Smooth muscle cell (in vitro differentiated cells): ENCODE measurements around the gene CDT1. TPM values are rescaled to one million over a fixed set of nuclear protein-coding genes. Genes with fewer than 3 reads are reported as not detected.
"Not testable (repeated sequence)": the region's sequence is repeated elsewhere in the genome, so short reads cannot be mapped to it uniquely, and the experiment has no call there.

ENCODE experiments used
- DNase-seq: peaks from one replicate; lab custom pipeline; 2025; ENCODE audit not compliant: unreplicated experiment; lab: John Stamatoyannopoulos, UW
- H2AFZ ChIP-seq: fragments of 200-600 bp; sonication (generic); 2 replicates; pipeline ENCODE4 v1.6.0; 2016; ENCODE audit warnings: antibody characterized with exemption, low read depth, mild to moderate bottlenecking
- H3F3A ChIP-seq: fragments of 200-600 bp; sonication (generic); 2 replicates; pipeline ENCODE4 v1.6.0; 2017; ENCODE audit warnings: antibody characterized with exemption, low read depth
- H3K27ac ChIP-seq: fragments of 200-600 bp; sonication (generic); 2 replicates; pipeline ENCODE4 v1.5.1; 2016; ENCODE audit warnings: low read depth, mild to moderate bottlenecking
- H3K27me3 ChIP-seq: fragments of 200-600 bp; sonication (generic); 2 replicates; pipeline ENCODE4 v1.6.1; 2016; ENCODE audit warnings: low read depth, mild to moderate bottlenecking
- H3K36me3 ChIP-seq: fragments of 200-600 bp; sonication (generic); 2 replicates; pipeline ENCODE4 v1.5.1; 2016; ENCODE audit warnings: low read depth
- H3K4me1 ChIP-seq: fragments of 200-600 bp; sonication (generic); 2 replicates; pipeline ENCODE4 v1.5.1; 2016; ENCODE audit warnings: low read depth
- H3K4me2 ChIP-seq: fragments of 200-600 bp; sonication (generic); 2 replicates; pipeline ENCODE4 v1.6.0; 2016; ENCODE audit warnings: mild to moderate bottlenecking
- H3K4me3 ChIP-seq: fragments of 200-600 bp; sonication (generic); 2 replicates; pipeline ENCODE4 v1.5.1; 2016; ENCODE audit warnings: mild to moderate bottlenecking
- H3K79me2 ChIP-seq: fragments of 200-600 bp; sonication (generic); 2 replicates; pipeline ENCODE4 v1.6.0; 2016; ENCODE audit warnings: low read depth, mild to moderate bottlenecking
- H3K9ac ChIP-seq: fragments of 200-600 bp; sonication (generic); 2 replicates; pipeline ENCODE4 v1.6.0; 2016; ENCODE audit warnings: low read depth
- H3K9me3 ChIP-seq: fragments of 200-600 bp; sonication (generic); replicated peaks from 2 replicates; pipeline ENCODE4 v1.5.1; 2016; ENCODE audit warnings: low read depth
- H4K20me1 ChIP-seq: fragments of 200-600 bp; sonication (generic); 2 replicates; pipeline ENCODE4 v1.6.0; 2016; ENCODE audit warnings: low read depth
- WGBS: methylation state at CpG from one replicate; pipeline ENCODE4 v1.1.7; 2016; ENCODE audit warnings: low lambda C conversion rate; 5-methylcytosine and 5-hydroxymethylcytosine counted together
- polyA plus RNA-seq: library from polyadenylated mRNA; unstranded; fragments of >200 nt; fragmentation: Nextera tagmentation; extraction: Ambion mirVana; gene quantifications from 2 replicates; pipeline ENCODE4 v1.2.1, GENCODE V29; 2016
- total RNA-seq: library from RNA; depleted of rRNA; stranded (reverse); fragments of >200 nt; gene quantifications from 2 replicates; pipeline ENCODE4 v1.2.3, GENCODE V29; 2014
- TF ChIP-seq, protein P1 (sequence below): fragments of 200-600 bp; sonication (generic); IDR thresholded peaks from 2 replicates; pipeline ENCODE4 v1.5.1; 2017; ENCODE audit warnings: borderline replicate concordance, mild to moderate bottlenecking, antibody characterized with exemption; ENCODE audit not compliant: insufficient read depth, poor library complexity, severe bottlenecking

CDT1 gene
- total and polyA plus RNA-seq, 2 experiments from 2014 or later: 5.3 to 13.3 TPM

DNA sequence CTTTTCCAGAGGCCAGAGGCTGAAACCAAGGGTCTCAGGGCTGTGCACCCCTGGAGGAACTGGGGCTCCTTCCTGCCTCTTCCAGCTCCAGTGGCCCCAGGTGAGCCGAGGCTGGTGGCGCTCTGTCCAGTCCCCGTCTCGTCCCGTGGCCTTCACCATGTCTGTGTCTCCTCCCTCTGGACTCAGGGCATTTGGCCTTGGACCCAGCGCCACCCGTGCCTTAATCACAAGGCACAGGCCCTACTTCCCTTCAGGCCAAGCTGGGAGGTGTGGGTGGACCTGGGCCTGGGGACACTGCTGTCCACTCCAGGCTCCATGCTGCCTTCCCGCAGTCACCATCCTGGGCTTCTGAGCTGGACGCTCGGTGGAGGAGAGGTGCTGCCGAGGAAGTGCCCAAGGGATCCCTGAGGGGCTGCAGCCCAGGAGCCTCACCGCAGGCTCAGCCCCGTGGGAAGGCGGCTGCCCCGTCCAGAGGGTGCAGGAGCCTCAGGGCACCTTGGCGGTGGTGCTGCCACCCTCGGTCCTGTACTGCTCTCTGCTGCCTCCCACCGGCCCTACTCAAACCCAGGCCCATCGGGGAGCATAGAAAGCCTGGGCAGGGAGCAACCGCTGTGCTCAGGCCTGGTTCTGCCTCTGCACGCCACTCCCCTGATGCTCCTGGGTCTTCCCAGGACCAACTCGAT, 17.7 kb downstream of the CDT1 start:
- no peaks in the 10 kb centered on the region for H3K36me3 ChIP-seq
- WGBS: 93% methylated on average over 22 of the region's 22 CpGs

DNA sequence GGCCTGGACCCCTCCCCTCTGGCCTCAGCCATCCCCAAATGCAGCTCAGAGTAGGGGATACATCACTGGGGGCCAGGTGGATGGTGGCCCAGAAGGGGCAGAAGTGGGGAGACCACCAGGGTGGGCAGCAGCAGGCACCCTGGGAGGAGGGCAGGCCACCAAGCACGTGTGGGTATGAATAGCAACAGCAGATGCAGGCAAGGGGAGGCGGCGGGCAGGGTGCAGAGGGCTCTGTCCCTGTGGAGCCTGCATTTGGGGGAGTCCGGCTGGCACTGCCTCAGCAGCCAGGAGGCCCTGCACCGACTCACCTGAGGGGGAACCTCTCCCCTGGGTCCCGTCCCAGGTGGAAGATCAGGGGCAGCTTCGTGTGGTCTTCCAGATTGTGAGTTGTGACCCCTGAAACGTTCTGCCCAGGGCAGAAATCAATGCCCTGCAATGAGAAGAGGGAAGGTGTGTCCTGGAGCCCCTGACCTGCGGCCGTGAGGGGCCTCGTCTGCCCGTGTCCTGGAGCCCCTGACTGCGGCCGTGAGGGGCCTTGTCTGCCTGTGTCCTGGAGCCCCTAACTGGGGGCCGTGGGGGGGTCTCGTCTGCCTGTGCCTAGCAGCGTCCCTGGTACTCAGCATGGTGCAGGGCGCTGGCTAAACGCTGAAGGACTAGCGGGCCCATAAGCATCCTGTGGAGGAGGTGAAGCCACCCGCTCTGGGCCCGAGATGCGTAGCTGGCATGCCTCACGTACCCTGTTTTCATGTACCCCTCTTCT, 18.9 kb downstream of the CDT1 start:
- WGBS: 97% methylated on average over 23 of the region's 24 CpGs
- no peak overlapping the region for H3K9ac ChIP-seq

More for the DNA sequence above, 17.7 kb downstream of the CDT1 start:
- Histone ChIP-seq H3F3A (no peaks in the 10 kb centered on the region), H3K4me2 (no peak overlapping the region), H3K27me3 (no peaks in the 10 kb centered on the region), H3K9ac (no peak overlapping the region), H2AFZ (no peak overlapping the region), H3K9me3 (no peaks in the 10 kb centered on the region), H3K27ac (no peak overlapping the region), H4K20me1 (no peaks in the 10 kb centered on the region), H3K4me1 (no peaks in the 10 kb centered on the region), H3K79me2 (no peaks in the 10 kb centered on the region), H3K4me3 (no peak overlapping the region)
- TF ChIP-seq, protein P1, sequence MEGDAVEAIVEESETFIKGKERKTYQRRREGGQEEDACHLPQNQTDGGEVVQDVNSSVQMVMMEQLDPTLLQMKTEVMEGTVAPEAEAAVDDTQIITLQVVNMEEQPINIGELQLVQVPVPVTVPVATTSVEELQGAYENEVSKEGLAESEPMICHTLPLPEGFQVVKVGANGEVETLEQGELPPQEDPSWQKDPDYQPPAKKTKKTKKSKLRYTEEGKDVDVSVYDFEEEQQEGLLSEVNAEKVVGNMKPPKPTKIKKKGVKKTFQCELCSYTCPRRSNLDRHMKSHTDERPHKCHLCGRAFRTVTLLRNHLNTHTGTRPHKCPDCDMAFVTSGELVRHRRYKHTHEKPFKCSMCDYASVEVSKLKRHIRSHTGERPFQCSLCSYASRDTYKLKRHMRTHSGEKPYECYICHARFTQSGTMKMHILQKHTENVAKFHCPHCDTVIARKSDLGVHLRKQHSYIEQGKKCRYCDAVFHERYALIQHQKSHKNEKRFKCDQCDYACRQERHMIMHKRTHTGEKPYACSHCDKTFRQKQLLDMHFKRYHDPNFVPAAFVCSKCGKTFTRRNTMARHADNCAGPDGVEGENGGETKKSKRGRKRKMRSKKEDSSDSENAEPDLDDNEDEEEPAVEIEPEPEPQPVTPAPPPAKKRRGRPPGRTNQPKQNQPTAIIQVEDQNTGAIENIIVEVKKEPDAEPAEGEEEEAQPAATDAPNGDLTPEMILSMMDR: no peak
- DNase-seq: no peak

DNA sequence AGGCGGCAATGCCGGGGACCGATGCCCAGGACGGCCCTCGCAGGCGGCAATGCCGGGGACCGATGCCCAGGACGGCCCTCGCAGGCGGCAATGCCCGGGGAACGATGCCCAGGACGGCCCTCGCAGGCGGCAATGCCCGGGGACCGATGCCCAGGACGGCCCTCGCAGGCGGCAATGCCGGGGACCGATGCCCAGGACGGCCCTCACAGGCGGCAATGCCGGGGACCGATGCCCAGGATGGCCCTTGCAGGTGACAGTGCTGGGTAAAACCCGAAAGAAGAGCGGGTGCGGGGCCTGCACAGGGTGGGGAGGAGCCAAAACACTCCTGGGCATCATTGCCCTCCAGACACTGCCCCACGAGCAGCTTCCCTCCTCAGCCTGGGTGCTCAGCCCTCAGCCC, 20.1 kb downstream of the CDT1 start:
- not testable (repeated sequence) for DNase-seq, H3K9me3 ChIP-seq, H4K20me1 ChIP-seq, H3K27ac ChIP-seq, H3K36me3 ChIP-seq, H3K4me3 ChIP-seq, H3K27me3 ChIP-seq, H2AFZ ChIP-seq, H3K9ac ChIP-seq, H3K79me2 ChIP-seq, H3K4me2 ChIP-seq, H3K4me1 ChIP-seq, H3F3A ChIP-seq
- WGBS: 98% methylated on average over 15 of the region's 31 CpGs

More for the DNA sequence above, 18.9 kb downstream of the CDT1 start:
- no peaks in the 10 kb centered on the region for H3F3A ChIP-seq
- no peaks in the 10 kb centered on the region for H3K36me3 ChIP-seq
- no peak for DNase-seq
- TF ChIP-seq, protein P1: no peak
- H4K20me1 ChIP-seq: no peaks in the 10 kb centered on the region
- H2AFZ ChIP-seq: no peak overlapping the region
- no peak overlapping the region for H3K4me2 ChIP-seq
- H3K27me3 ChIP-seq: no peaks in the 10 kb centered on the region
- H3K27ac ChIP-seq: no peak overlapping the region
- H3K9me3 ChIP-seq: no peaks in the 10 kb centered on the region
- no peaks in the 10 kb centered on the region for H3K4me1 ChIP-seq
- no peaks in the 10 kb centered on the region for H3K79me2 ChIP-seq
- no peak overlapping the region for H3K4me3 ChIP-seq

DNA sequence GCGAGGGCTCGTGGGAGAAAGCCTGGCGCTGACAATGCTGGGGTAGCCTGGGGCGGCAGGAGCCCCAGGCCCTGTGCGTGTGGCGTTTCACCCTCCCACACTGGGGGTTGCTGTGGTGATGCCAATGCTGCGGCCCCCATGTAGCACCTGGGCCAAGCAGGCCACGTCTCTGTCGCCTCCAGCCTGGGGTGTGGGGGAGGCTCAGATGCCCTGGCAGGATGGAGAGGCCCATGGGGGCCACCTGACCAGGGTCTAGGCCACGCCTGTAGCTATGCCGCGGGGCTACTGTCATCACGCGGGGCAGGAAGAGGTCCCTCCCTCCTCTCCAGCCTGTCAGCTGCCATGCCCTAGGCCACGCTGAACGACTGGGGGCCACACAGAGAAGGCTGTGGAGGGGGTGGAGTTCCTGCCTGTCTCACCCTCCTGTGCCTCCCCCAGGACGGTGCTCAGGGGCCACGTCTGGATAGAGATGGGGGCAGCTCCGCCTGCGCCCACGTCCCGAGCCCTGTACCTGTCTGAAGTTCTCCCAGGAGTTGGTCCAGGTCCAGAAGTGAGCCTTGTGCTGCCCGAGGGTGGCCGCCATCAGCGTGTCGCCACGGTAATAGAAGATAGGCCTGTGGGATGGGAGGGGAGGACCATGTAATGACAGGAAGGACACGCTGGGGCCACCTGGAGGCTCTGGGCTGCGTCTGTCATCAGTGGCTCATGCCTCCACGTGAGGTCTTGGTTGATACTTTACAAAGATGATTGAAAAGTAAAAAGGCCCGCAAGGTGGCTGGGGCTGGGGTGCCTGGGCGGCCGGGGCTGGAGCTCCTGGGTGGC, 20.9 kb downstream of the CDT1 start:
- Histone ChIP-seq H3F3A (no peaks in the 10 kb centered on the region), H4K20me1 (no peaks in the 10 kb centered on the region), H3K36me3 (no peaks in the 10 kb centered on the region), H3K79me2 (no peaks in the 10 kb centered on the region), H2AFZ (no peak overlapping the region), H3K4me3 (no peak overlapping the region), H3K27ac (no peak overlapping the region), H3K27me3 (no peaks in the 10 kb centered on the region), H3K4me1 (no peaks in the 10 kb centered on the region), H3K9me3 (no peaks in the 10 kb centered on the region), H3K9ac (no peak overlapping the region), H3K4me2 (no peak overlapping the region)
- TF ChIP-seq, protein P1: no peak
- DNase-seq: no peak
- WGBS: 95% methylated on average over 33 of the region's 33 CpGs
